Esophagus mucosa (tissue), 1 donor: ENCODE data around the gene MRPS21. TPM values are rescaled to one million over a fixed set of nuclear protein-coding genes. Genes with fewer than 3 reads are reported as not detected.
"Not testable (repeated sequence)": the region's sequence is repeated elsewhere in the genome, so short reads cannot be mapped to it uniquely, and the experiment has no call there.

Experiments used
- ATAC-seq: fragments of 200-7000 bp; cut with Tn5 transposase; one replicate; pipeline ENCODE4 v1.9.1; 2020
- total RNA-seq: library from RNA; stranded (reverse); gene quantifications from one replicate; pipeline ENCODE4 v1.2.4, GENCODE V29; 2023
- donor health status: DM: yes; HTN: yes; CAD: no.

MRPS21 gene
- total RNA-seq, 1 donor from 2014 or later, result 64.9 TPM

- ATAC-seq, result peak; percentile 95
These were observed 11.7 kb upstream of the MRPS21 start, which contains the start of gene CIART for GRCh38 chr1:150281758-150282557. TSS of gene CIART (plus strand) at chr1:150282554. CDS start at chr1:150283268, 714 bp downstream.

GRCh38 chr1:150282558-150282958 is 11.1 kb upstream of the MRPS21 start:
- ATAC-seq, result peak; percentile 22

DNA sequence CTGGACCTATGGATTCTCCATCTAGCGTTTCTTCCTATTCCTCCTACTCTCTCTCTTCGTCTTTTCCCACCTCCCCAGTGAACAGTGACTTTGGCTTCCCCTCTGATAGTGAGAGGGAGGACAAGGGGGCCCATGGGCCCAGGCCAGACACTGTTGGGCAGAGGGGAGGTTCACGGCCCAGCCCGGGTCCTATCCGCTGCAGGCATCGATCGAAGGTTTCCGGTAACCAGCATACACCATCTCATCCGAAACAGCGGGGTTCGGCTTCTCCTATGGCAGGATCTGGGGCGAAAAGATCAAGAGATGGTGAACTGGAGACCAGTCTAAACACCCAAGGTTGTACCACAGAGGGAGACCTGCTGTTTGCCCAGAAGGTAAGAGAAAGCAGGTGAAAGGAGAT is 10.4 kb upstream of the MRPS21 start:
- no peak for ATAC-seq

- no peak for ATAC-seq
These were observed 5.3 kb upstream of the MRPS21 start for GRCh38 chr1:150288382-150288781.

DNA sequence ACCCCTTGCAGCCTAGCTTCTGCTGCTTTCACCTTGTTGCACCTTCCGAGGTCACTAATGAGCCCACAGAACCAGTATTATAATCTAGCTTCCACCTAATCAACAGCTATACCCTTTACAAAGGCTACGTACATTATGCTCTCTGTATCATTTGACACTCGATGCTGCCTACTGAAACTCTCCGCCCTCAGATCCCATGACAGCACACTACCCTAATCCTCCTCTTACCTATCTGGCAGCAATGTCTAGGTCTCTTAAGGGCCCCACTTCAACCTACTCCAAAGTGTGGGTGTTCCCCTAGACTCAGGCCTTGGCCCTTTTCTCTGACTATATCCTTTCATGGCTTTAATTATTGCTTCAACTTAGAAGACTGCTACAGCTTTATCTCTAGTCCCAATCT is 4.8 kb upstream of the MRPS21 start:
- ATAC-seq, result no peak

- no peak for ATAC-seq
These were observed 1.8 kb downstream of the MRPS21 start for GRCh38 chr1:150295476-150295875.

GRCh38 chr1:150299716-150300115 is 6.1 kb downstream of the MRPS21 start:
- ATAC-seq, result no peak

- ATAC-seq, result no peak
These were observed 8.7 kb downstream of the MRPS21 start for GRCh38 chr1:150302338-150302737.

DNA sequence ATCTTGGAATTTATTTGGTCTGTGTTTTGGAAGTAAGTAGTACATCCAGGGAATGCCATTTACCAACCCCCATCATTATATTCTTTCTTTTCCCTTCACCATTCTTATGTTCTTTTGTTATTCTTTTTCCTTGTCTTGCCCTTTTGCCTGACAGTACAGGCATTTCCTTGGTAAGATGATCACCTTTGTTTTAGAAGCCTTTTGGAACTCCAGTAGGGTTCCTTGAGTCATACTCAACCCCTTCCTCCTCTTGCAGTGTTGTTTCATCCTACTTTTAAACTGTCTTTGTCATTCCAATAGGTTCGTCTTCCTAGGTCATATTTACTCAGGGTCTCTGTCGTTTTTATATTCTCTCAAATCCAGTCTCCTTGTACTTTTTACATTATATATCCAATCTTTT is 9.2 kb downstream of the MRPS21 start:
- no peak for ATAC-seq

DNA sequence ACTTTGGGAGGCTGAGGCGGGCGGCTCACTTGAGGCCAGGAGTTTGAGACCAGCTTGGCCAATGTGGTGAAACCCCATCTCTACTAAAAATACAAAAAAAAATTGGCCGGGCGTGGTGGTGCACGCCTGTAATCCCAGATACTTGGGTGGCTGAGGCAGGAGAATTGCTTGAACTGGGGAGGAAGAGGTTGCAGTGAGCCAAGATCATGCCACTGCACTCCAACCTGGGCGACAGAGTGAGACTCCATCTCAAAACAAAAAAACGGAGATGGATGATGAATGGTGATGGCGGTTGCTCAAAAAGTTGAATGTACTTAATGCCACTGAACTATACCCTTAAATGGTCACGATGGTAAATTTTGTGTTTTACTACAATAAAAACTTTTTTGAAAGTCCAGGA is 14.9 kb downstream of the MRPS21 start:
- not testable (repeated sequence) for ATAC-seq

GRCh38 chr1:150309758-150310508 is 16.3 kb downstream of the MRPS21 start:
- ATAC-seq, result no peak

DNA sequence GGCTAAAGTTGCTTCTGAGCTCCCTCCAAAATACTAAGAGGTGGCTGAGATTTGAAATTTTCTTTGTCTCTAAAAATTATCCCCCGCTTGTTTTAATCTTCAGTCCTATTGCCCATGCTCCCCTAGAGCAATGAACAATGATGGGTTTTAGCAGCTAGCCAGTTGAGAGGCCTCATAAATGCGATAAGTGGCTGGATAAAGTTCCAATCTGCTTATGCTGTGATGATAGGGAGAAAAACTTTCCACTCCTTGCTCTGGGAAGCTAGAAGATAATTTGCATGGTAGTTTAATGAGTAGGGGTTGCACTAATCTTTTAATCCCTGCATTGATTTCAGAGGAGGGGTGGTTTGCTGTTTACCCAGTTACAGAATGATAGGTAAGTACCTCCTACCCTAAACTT is 18.1 kb downstream of the MRPS21 start:
- no peak for ATAC-seq

DNA sequence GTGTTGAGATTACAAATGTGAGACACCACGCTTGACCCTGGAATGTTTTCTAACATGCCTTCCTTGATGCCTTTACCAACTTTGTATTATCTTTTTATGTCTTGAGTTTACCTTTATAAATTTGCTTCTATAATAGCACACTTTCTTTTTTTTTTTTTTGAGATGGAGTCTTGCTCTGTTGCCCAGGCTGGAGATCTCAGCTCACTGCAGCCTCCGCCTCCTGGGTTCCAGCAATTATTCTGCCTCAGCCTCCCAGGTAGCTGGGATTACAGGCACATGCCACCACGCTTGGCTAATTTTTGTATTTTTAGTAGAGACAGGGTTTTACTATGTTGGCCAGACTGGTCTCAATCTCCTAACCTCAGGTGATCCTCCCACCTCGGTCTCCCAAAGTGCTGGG is 21.0 kb downstream of the MRPS21 start:
- ATAC-seq, result not testable (repeated sequence)

- ATAC-seq, result no peak
These were observed 27.0 kb downstream of the MRPS21 start for GRCh38 chr1:150320667-150320978.

DNA sequence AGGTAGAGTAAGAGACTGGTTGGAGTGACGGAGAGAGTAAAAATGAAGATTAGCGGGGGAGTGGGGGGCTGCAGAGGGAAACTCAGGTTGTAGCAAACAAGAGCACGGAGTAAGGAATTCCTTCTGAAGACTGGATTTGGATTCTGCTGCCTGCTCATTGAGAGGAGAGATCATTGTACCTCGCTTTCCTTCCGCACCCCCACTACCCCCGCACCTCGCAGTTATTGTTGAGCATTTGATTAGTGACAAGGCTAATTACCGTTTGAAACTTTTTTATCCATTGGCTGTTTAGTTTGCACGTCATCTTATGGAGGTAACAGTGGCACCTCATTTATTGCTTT is 28.1 kb downstream of the MRPS21 start:
- ATAC-seq, result no peak

DNA sequence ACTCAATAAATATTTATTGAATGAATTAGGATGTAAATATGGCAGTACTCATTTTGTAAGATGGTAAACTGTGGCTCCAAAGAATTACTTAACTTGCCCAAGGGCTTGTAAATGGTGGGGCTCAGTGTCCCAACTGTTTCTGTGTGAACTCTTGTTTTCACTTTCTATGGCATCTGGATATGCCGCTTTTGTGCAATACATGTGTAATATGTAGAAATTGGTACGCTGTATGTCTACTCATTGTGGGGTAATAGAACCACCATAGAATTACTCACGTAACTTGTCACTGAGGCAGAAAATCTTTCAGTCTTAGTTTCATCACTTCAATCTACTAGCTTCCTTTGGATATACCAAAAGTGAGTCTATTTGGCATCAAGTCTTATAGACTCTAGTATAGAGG is 28.6 kb downstream of the MRPS21 start:
- peak; percentile 62 for ATAC-seq

DNA sequence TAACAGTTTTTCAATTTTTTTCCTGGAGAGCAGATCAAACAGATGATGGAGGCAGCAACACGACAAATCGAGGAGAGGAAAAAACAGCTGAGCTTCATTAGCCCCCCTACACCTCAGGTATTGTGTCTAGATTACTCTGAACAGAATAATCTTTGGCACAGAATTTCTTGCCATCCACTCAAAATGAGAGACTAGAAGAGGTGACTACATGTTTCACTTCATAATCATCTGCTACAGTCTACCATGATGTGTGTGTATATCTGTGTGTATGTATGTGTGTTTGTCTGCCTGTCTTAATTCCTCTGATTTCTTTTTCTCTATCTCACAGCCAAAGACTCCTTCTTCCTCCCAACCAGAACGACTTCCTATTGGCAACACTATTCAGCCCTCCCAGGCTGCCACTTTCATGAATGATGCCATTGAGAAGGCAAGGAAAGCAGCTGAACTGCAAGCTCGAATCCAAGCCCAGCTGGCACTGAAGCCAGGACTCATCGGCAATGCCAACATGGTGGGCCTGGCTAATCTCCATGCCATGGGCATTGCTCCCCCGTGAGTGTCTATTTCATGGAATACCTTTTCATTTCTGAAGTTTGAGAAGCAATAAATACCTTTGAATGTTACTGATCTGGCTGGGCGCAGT is 39.1 kb downstream of the MRPS21 start:
- ATAC-seq, result no peak

- no peak for ATAC-seq
These were observed 52.7 kb downstream of the MRPS21 start for GRCh38 chr1:150346316-150346715.

GRCh38 chr1:150352866-150353265 is 59.2 kb downstream of the MRPS21 start:
- ATAC-seq, result no peak
